Lung microvascular endothelial cell (primary cell): ENCODE results near the gene TSPAN5. TPM values are rescaled to one million over a fixed set of nuclear protein-coding genes. Genes with fewer than 3 reads are reported as not detected.
"Not testable (repeated sequence)": the region's sequence is repeated elsewhere in the genome, so short reads cannot be mapped to it uniquely, and the experiment has no call there.

Experiments used
- DNase-seq, 2 donors: peaks; one replicate each; pipeline versions ENCODE4 v3.0.0 to v3.0.0-alpha.2; 2010; ENCODE audit warnings: low read depth in 2 of 2
- total RNA-seq: library from RNA; depleted of rRNA; stranded (reverse); fragments of >200 nt; gene quantifications from 2 replicates; pipeline ENCODE4 v1.2.1, GENCODE V29; 2014

TSPAN5 gene
- total RNA-seq, 1 donor from 2014 or later: 83.9 TPM

GRCh38 chr4:98556451-98556850 is 102.0 kb downstream of the TSPAN5 start:
- DNase-seq: no peak

DNA sequence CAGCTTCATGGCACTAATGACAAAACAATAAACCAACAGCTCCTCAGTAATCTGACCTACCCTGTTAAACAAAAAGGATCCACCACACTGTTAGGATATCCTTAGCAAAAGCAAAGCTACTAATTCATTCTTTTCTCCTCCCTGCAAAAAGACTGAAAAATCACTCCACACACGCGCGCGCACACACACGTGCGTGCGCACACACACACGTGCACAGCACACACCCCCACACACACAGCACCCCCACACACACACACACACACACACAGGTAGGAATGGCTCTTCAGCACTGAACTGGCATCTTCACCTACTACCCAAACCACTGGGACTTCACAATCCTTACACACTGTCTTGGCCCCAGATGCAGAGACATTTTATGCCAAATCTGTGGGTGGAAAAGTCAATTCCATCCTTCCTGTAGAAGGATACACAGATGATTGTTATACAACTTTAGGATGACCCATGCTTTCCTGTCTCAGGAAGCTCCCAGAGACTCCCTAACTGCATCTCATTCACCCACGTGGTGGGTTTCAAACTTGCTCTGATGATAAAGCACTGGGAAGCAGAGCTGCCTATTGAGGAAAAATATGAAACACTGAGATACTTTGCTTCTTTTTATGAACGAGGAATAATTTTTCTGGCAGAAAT is 102.5 kb downstream of the TSPAN5 start:
- peak; percentile 67 to 84 for DNase-seq

- peak; percentile 52 to 66 for DNase-seq
Measured at GRCh38 chr4:98546910-98547594, 111.4 kb downstream of the TSPAN5 start.

DNA sequence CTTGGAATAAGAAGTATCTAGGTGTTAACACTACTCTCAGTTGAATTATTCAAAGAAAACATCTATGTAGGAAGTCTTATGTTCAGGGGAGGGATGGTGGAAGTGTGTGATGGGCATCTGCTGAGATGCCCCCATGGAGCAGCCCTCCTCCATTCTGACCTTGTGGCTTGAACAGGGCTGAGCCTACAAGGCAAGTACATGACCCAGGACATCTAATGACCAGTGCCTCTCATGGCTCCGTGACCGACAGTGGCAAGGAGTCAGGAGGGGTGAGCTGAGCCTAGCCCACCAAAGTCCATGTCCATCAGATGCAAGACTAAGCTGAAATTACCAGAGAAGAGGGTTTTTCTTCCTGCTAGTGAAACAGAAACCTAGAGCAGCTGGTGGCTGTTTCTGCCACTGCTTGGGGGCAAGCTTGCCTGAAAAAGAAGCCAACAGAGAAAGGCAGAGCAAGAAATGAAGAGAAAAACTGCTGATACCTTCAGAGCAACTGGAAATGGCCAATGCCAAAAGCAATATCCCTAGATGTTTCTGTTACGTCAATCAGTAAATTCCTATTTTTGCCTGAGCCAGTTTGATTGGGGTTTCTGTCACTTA is 113.5 kb downstream of the TSPAN5 start:
- no peak for DNase-seq

- no peak for DNase-seq
Measured at GRCh38 chr4:98544141-98544817, 114.1 kb downstream of the TSPAN5 start.

GRCh38 chr4:98542011-98542410 is 116.4 kb downstream of the TSPAN5 start:
- DNase-seq: no peak

DNA sequence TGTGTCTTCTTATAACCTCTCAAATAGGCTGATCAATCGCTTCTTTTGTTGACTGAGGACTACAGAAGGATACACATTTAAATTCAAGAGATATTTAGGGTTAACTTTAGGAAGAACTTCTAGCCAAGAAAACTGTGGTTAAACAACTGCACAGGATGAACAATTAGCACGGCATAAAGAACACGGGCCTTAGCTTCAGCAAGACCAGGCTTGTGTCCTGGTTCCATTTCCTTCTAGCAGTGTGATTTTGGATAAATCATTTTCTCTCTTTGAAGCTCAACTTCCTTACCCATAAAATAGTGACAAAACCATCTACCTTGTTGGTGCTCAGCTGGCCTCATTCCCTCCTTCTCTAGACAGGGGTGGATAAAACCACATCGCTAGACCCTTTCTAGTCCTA is 117.6 kb downstream of the TSPAN5 start:
- DNase-seq: no peak

DNA sequence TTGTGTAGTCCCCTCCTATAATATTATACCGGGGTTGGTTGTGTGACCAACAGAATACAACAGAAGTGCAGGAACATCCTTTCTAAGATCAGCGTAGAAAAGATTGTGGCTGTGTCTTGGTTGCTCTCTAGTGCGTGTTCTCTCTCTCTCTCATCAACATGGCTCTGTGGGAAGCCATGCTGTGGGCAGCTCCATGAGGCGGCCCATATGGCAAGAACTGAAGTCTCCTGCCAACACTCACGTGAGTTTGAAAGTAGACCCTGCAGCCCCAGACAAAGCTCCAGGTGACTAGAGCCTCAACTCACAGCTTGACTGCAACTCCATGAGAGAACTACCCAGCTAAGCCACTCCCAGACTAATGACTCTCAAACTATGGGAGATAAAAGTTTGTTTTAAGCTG is 118.7 kb downstream of the TSPAN5 start:
- DNase-seq: no peak

DNA sequence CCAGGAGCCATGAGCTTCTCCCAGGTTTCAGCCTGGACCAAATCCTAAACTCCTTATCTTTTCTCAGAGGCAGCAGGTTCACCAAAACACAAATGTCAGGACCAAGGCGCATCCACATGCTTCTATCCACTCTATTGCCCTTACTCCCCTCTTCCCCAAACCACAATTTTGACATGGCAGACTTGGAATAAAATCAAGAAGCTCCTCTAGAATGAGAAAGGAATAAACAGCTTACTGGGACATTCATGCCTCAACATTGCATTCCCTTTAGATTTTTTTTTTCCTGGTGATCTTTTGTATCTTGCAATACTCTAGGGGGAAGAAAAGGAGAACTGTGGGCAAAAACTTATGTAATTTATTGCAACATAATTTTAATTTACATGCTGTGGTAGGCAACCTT is 119.1 kb downstream of the TSPAN5 start:
- no peak for DNase-seq

GRCh38 chr4:98536631-98537030 is 121.8 kb downstream of the TSPAN5 start:
- no peak for DNase-seq

DNA sequence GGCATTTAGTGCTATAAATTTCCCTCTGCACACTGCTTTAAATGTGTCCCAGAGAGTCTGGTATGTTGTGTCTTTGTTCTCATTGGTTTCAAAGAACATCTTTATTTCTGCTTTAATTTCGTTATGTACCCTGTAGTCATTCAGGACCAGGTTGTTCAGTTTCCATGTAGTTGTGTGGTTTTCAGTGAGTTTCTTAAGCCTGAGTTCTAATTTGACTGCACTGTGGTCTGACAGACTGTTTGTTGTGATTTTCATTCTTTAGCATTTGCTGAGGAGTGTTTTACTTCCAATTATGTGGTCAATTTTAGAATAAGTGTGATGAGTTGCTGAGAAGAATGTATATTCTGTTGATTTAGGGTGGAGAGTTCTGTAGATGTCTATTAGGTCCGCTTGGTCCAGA is 124.3 kb downstream of the TSPAN5 start:
- DNase-seq: not testable (repeated sequence)

GRCh38 chr4:98530572-98530971 is 127.8 kb downstream of the TSPAN5 start:
- no peak for DNase-seq

DNA sequence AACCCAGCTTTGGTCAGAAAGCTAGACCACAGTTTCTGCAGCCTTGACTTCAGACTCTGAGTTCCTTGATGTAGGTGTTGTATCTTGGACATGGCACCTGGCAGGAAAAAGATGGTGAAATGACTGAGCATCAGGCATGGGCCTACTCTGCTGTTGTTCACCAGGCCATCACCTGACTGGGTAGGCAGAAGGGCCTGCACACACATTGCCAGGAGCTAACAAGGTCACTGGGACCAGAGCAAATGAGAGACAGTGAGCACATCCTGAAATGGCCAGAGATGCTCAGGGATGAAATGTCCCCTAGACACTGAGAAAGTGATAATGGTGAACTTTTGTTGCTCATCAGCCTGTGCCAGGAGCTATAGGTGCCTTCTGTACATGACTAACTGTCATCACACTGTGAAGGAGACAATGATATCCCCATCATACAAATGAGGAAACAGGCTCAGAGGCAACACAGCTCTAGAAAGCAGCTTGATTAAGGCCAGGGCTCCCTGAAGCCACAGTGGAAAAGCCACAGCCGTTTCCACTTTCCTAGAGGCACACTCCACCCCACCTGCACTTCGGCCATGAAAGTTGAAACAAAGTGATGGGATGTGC is 128.3 kb downstream of the TSPAN5 start:
- DNase-seq: no peak

GRCh38 chr4:98528882-98529281 is 129.5 kb downstream of the TSPAN5 start:
- DNase-seq: no peak

GRCh38 chr4:98527534-98528269 is 130.7 kb downstream of the TSPAN5 start:
- DNase-seq: peak in 1 of 2 donors; percentile 40

DNA sequence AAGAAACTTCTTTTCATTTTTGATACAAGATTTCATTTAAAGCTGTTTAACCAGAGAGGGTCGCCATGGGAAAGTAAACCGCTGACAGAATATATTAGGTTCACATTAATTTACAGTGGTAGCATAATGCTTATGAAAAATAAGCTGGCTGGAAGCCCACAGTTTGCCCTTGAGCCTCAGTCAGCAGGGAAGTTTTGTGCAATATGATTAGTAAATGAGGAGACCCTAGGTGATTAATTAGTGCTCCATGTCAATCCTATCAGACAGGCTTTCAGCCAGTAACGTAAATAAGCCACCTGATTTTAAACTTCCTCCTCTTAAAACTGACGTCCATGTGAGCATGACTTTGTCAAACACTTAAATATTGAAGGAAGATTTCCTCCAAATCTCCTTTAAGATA is 134.2 kb downstream of the TSPAN5 start:
- peak in 1 of 2 donors; percentile 30 for DNase-seq

DNA sequence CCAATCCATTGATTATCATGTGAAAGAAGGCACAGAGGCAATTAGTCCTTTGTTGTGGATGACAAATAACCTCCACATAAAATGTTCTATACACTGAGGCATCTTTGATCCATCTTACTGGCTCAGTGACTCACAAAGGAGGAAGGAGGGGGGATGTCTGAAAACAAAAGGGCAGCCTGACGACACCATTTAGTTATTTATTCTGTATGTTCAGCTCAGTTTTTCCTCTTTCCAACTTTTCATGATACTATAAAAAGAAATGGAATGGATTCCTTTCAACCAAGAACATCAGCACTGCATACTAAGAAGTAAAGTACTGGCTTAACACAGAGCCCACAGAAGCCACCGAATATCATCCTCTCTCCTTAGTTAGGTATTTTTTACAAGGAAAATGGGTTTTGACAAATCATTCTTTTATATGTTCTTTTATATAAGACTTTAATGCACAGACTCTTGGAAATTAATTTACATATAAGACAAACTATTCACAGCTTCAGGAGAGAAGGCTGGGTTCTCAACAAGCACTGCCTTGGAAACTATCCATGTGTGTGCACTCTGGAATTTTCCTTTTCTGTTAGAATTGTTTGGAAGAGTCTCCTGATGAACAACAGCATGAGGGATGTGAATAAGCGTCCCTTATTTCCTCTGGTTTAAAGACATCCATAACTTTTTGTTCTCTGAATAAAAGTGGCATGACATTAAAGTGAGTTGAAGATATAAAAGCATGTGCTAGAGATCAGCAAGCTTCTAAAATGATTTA is 135.6 kb downstream of the TSPAN5 start:
- DNase-seq: peak; percentile 51 to 87

DNA sequence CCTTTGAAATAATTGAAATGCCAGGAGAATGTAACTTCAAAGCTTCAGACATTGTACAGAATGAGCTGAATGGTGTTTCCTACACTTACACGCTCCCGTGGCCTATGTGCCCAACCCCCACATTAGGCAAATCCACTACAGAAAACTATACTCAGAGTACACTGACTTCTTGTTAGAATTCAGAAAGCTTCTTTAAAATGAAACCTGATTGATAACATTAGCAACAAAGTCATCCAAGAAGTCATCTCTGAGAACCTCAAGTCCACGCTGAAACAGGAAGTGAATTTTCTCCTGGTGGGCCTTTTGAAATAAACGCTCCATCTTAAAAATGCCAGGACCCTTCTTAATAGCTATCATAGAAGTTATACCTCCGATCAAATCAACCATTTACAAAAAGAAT is 136.3 kb downstream of the TSPAN5 start:
- DNase-seq: no peak

GRCh38 chr4:98521486-98521885 is 136.9 kb downstream of the TSPAN5 start:
- no peak for DNase-seq

- no peak for DNase-seq
Measured at GRCh38 chr4:98519268-98519977, 139.0 kb downstream of the TSPAN5 start.
